MM.1S (cell line): Measurements from ENCODE around the gene BMP8B.
A peak's percentile ranks its signal among the peaks of the same experiment; 100 is the strongest.
"Not testable (repeated sequence)": the region's sequence is repeated elsewhere in the genome, so short reads cannot be mapped to it uniquely, and the experiment has no call there.

Experiments
- DNase-seq: peaks from one replicate; pipeline ENCODE4 v3.0.0-alpha.2; 2015
- H2AFZ ChIP-seq: fragments of 300-600 bp; sonication (generic); 2 replicates; pipeline ENCODE4 v1.6.0; 2016; ENCODE audit warnings: antibody characterized with exemption, low read length
- H3F3A ChIP-seq: fragments of 300-600 bp; sonication (generic); 2 replicates; pipeline ENCODE4 v1.6.1; 2016; ENCODE audit warnings: mild to moderate bottlenecking, antibody characterized with exemption, low read length, moderate library complexity, mixed read lengths; ENCODE audit not compliant: insufficient read depth
- H3K27ac ChIP-seq: fragments of 300-600 bp; sonication (generic); 2 replicates; pipeline ENCODE4 v1.5.1; 2016; ENCODE audit warnings: mild to moderate bottlenecking, low read length
- H3K27me3 ChIP-seq: fragments of 300-600 bp; sonication (generic); replicated peaks from 2 replicates; pipeline ENCODE4 v1.6.0; 2016; ENCODE audit warnings: low read length; ENCODE audit not compliant: insufficient read depth
- H3K36me3 ChIP-seq: fragments of 300-600 bp; sonication (generic); replicated peaks from 2 replicates; pipeline ENCODE4 v1.6.1; 2016; ENCODE audit warnings: mild to moderate bottlenecking, low read length, mixed read lengths; ENCODE audit not compliant: insufficient read depth
- H3K4me1 ChIP-seq: fragments of 300-600 bp; sonication (generic); 2 replicates; pipeline ENCODE4 v1.6.1; 2016; ENCODE audit warnings: low read length, mixed read lengths
- H3K4me2 ChIP-seq: fragments of 300-600 bp; sonication (generic); 2 replicates; pipeline ENCODE4 v1.6.0; 2016; ENCODE audit warnings: low read depth, low read length
- H3K4me3 ChIP-seq: fragments of 300-600 bp; sonication (generic); 2 replicates; pipeline ENCODE4 v1.5.1; 2016; ENCODE audit warnings: low read length, mixed read lengths
- H3K79me2 ChIP-seq: fragments of 300-600 bp; sonication (generic); 2 replicates; pipeline ENCODE4 v1.6.1; 2016; ENCODE audit warnings: mixed run types, low read length, mixed read lengths
- H3K9ac ChIP-seq: fragments of 300-600 bp; sonication (generic); 2 replicates; pipeline ENCODE4 v1.6.1; 2016; ENCODE audit warnings: low read length, mixed read lengths
- H3K9me2 ChIP-seq: fragments of 300-600 bp; sonication (generic); replicated peaks from 2 replicates; pipeline ENCODE4 v1.6.1; 2016; ENCODE audit warnings: mild to moderate bottlenecking, low read length, mixed read lengths; ENCODE audit not compliant: insufficient read depth
- H3K9me3 ChIP-seq: fragments of 300-600 bp; sonication (generic); replicated peaks from 2 replicates; pipeline ENCODE4 v1.6.1; 2016; ENCODE audit warnings: mild to moderate bottlenecking, low read length, mixed read lengths; ENCODE audit not compliant: insufficient read depth
- H4K20me1 ChIP-seq: fragments of 300-600 bp; sonication (generic); 2 replicates; pipeline ENCODE4 v1.6.1; 2016; ENCODE audit warnings: mild to moderate bottlenecking, low read length, moderate library complexity, mixed read lengths; ENCODE audit not compliant: insufficient read depth
- CTCF ChIP-seq: fragments of 300-600 bp; sonication (generic); IDR thresholded peaks from 2 replicates; pipeline ENCODE4 v1.5.1; 2016; ENCODE audit warnings: antibody characterized with exemption, low read length, mixed read lengths
- EZH2 ChIP-seq: fragments of 300-600 bp; sonication (generic); optimal IDR thresholded peaks from 2 replicates; pipeline ENCODE3; 2017; ENCODE audit warnings: low read depth, mild to moderate bottlenecking, antibody characterized with exemption, low read length, mixed read lengths
- EZH2phosphoT487 ChIP-seq: fragments of 300-600 bp; sonication (generic); IDR thresholded peaks from 2 replicates; pipeline ENCODE4 v1.6.1; 2018; ENCODE audit warnings: antibody characterized with exemption, low read length

Gene BMP8B

GRCh38 chr1:39799770-39800470 lies 11.3 kb upstream of the BMP8B start:
- TF ChIP-seq CTCF = peak; percentile 71
- no peak for TF ChIP-seq EZH2phosphoT487
- Histone ChIP-seq H3K4me1 (peaks cover 13% of the 10 kb centered on the region), H3K79me2 (no peaks in the 10 kb centered on the region), H4K20me1 (no peaks in the 10 kb centered on the region), H3K9ac (peak overlapping the region; percentile 36; the same call in 1 of the 2 replicates), H2AFZ (peak overlapping the region; percentile 12; the same call in 1 of the 2 replicates), H3K9me2 (no peaks in the 10 kb centered on the region), H3F3A (peaks cover 5% of the 10 kb centered on the region; the same call in 1 of the 2 replicates), H3K4me3 (peak overlapping the region; percentile 1; the same call in 1 of the 2 replicates), H3K27me3 (no peaks in the 10 kb centered on the region), H3K9me3 (no peaks in the 10 kb centered on the region), H3K27ac (peak overlapping the region; percentile 74; the same call in 1 of the 2 replicates), H3K4me2 (peak overlapping the region; percentile 37), H3K36me3 (no peaks in the 10 kb centered on the region)
- peak; percentile 64 for DNase-seq

GRCh38 chr1:39798859-39799769 lies 10.4 kb upstream of the BMP8B start:
- peak overlapping the region; percentile 74 for H3K27ac ChIP-seq
- DNase-seq = peak; percentile 94
- peak overlapping the region; percentile 83 for H2AFZ ChIP-seq
- not testable (repeated sequence) for H3K79me2 ChIP-seq, H3F3A ChIP-seq, H4K20me1 ChIP-seq, H3K36me3 ChIP-seq, H3K27me3 ChIP-seq, H3K9me3 ChIP-seq, H3K9me2 ChIP-seq
- peak overlapping the region; percentile 1; the same call in 1 of the 2 replicates for H3K4me3 ChIP-seq
- H3K9ac ChIP-seq = peak overlapping the region; percentile 36
- peak overlapping the region; percentile 37; the same call in 1 of the 2 replicates for H3K4me2 ChIP-seq
- peaks cover 13% of the 10 kb centered on the region for H3K4me1 ChIP-seq

- Histone ChIP-seq H3K27me3 (no peaks in the 10 kb centered on the region), H3K4me2 (no peak overlapping the region), H3K9ac (no peak overlapping the region), H3K9me3 (no peaks in the 10 kb centered on the region), H3K9me2 (no peaks in the 10 kb centered on the region), H3K79me2 (no peaks in the 10 kb centered on the region), H3F3A (peaks cover 5% of the 10 kb centered on the region; the same call in 1 of the 2 replicates), H2AFZ (no peak overlapping the region), H3K27ac (no peak overlapping the region), H4K20me1 (no peaks in the 10 kb centered on the region), H3K4me3 (no peak overlapping the region), H3K36me3 (no peaks in the 10 kb centered on the region), H3K4me1 (peaks cover 23% of the 10 kb centered on the region)
- no peak for DNase-seq
- TF ChIP-seq CTCF = no peak
- no peak for TF ChIP-seq EZH2phosphoT487
- no peak for TF ChIP-seq EZH2
Measured at GRCh38 chr1:39795651-39796050, 7.0 kb upstream of the BMP8B start.
